NB4 (cell line): Measurements from ENCODE around the gene ROBO1.

Experiments
- DNase-seq: peaks from one replicate; pipeline ENCODE4 v3.0.0; 2010; ENCODE audit warnings: low read depth
- H3K4me3 ChIP-seq: one replicate; pipeline ENCODE4 v1.5.1; 2011; ENCODE audit warnings: mild to moderate bottlenecking, low read depth, low read length, moderate library complexity
- CTCF ChIP-seq: IDR thresholded peaks from one replicate; pipeline ENCODE4 v1.5.1; 2012; ENCODE audit warnings: low read depth, low read length
- MAX ChIP-seq: IDR thresholded peaks from 2 replicates; pipeline ENCODE4 v1.6.1; 2011; ENCODE audit warnings: low read depth, low read length
- MYC ChIP-seq: IDR thresholded peaks from 2 replicates; pipeline ENCODE4 v1.6.1; 2011; ENCODE audit warnings: low read depth, low read length
- POLR2A ChIP-seq: IDR thresholded peaks from 2 replicates; pipeline ENCODE4 v1.6.1; 2011; ENCODE audit warnings: mild to moderate bottlenecking; ENCODE audit not compliant: insufficient read length; ENCODE audit errors: extremely low read depth

Gene ROBO1

GRCh38 chr3:79765911-79766310, 1.9 kb downstream of the ROBO1 start:
- no peak for TF ChIP-seq MYC
- no peak for TF ChIP-seq MAX
- no peak for TF ChIP-seq CTCF
- TF ChIP-seq POLR2A = no peak
- no peak for DNase-seq
- no peak overlapping the region for H3K4me3 ChIP-seq

- no peak overlapping the region for H3K4me3 ChIP-seq
- no peak for DNase-seq
- no peak for TF ChIP-seq MAX
- no peak for TF ChIP-seq CTCF
- TF ChIP-seq MYC = no peak
- no peak for TF ChIP-seq POLR2A
Observed at GRCh38 chr3:79761441-79761840, 6.4 kb downstream of the ROBO1 start.

- no peak overlapping the region for H3K4me3 ChIP-seq
- TF ChIP-seq MAX (no peak), MYC (no peak), POLR2A (no peak), CTCF (no peak)
- no peak for DNase-seq
Observed at GRCh38 chr3:79751703-79752102, 16.1 kb downstream of the ROBO1 start.

- no peak for TF ChIP-seq MYC
- TF ChIP-seq CTCF = no peak
- no peak for TF ChIP-seq POLR2A
- no peak for TF ChIP-seq MAX
- no peak overlapping the region for H3K4me3 ChIP-seq
- DNase-seq = no peak
Observed at GRCh38 chr3:79737530-79737929, 30.3 kb downstream of the ROBO1 start.

- DNase-seq = no peak
- H3K4me3 ChIP-seq = no peak overlapping the region
- no peak for TF ChIP-seq MAX
- no peak for TF ChIP-seq CTCF
- no peak for TF ChIP-seq POLR2A
- TF ChIP-seq MYC = no peak
Observed at GRCh38 chr3:79729096-79729495, 38.7 kb downstream of the ROBO1 start.

- H3K4me3 ChIP-seq = no peak overlapping the region
- TF ChIP-seq POLR2A (no peak), MAX (no peak), CTCF (no peak), MYC (no peak)
- DNase-seq = no peak
Observed at GRCh38 chr3:79726786-79727185, 41.0 kb downstream of the ROBO1 start.
